Mammary epithelial cell (primary cell): Measurements from ENCODE around the gene SPTBN1.

ENCODE experiments used
- EZH2 ChIP-seq: IDR thresholded peaks from 2 replicates; pipeline ENCODE4 v1.6.1; 2012; ENCODE audit warnings: low read length, inconsistent platforms, borderline replicate concordance
- TF ChIP-seq, protein P1 (sequence below), 2 donors: IDR thresholded peaks in 1 of 2; conservative IDR thresholded peaks in 1 of 2; 2 replicates each; pipeline ENCODE4 v1.5.1; 2011 to 2012; ENCODE audit warnings: inconsistent platforms in 2 of 2, low read length in 2 of 2, mild to moderate bottlenecking in 2 of 2, control low read depth in 1 of 2, low read depth in 1 of 2; ENCODE audit not compliant: insufficient read depth in 1 of 2; ENCODE audit errors: extremely low read depth in 1 of 2

- TF ChIP-seq EZH2 = no peak
- TF ChIP-seq, protein P1, sequence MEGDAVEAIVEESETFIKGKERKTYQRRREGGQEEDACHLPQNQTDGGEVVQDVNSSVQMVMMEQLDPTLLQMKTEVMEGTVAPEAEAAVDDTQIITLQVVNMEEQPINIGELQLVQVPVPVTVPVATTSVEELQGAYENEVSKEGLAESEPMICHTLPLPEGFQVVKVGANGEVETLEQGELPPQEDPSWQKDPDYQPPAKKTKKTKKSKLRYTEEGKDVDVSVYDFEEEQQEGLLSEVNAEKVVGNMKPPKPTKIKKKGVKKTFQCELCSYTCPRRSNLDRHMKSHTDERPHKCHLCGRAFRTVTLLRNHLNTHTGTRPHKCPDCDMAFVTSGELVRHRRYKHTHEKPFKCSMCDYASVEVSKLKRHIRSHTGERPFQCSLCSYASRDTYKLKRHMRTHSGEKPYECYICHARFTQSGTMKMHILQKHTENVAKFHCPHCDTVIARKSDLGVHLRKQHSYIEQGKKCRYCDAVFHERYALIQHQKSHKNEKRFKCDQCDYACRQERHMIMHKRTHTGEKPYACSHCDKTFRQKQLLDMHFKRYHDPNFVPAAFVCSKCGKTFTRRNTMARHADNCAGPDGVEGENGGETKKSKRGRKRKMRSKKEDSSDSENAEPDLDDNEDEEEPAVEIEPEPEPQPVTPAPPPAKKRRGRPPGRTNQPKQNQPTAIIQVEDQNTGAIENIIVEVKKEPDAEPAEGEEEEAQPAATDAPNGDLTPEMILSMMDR (conservative IDR thresholded peaks at IDR 0.05 in 1 of 2, IDR thresholded peaks at IDR 0.05 in 1 of 2; ENCODE audit: extremely low read depth in 1 of 2, insufficient read depth in 1 of 2, low read depth in 1 of 2, low read length in 2 of 2) = no peak
These were observed 142.5 kb downstream of the SPTBN1 start for GRCh38 chr2:54598347-54599325.
